HG02798 (cell line): ENCODE results near the gene RSPO4.

ENCODE experiments used
- ATAC-seq: cut with Tn5 transposase; IDR thresholded peaks from one replicate; pipeline ENCODE4 v1.9.1; 2021; ENCODE audit warnings: mild to moderate bottlenecking; ENCODE audit not compliant: unreplicated experiment, poor library complexity

RSPO4 gene

DNA sequence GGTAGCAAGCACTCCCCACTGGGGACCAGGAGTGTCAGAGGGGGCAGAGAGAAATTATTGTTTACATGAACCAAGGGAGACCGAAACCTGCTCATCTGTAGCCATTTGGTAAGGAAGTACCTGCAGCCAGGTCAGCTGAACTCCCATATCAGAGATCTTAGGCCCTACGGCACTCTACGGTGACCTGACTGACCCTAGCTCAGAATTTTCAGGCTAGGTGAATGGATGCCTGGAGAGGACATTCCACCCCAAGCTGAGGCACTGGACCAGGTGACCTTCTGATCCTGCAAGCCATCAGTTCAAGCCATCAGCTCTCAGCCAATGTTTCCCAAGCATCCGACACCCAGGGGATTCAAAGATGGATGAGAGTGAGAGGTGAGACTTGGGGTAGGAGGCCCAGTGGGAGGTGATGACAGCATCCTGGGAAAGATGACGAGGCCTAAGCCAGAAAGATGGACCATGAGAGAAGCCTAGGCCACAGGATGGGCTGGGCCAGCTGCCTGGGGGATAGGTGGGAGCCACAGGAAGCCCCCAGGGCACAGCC, 88.7 kb downstream of the RSPO4 start:
- ATAC-seq, result no peak

DNA sequence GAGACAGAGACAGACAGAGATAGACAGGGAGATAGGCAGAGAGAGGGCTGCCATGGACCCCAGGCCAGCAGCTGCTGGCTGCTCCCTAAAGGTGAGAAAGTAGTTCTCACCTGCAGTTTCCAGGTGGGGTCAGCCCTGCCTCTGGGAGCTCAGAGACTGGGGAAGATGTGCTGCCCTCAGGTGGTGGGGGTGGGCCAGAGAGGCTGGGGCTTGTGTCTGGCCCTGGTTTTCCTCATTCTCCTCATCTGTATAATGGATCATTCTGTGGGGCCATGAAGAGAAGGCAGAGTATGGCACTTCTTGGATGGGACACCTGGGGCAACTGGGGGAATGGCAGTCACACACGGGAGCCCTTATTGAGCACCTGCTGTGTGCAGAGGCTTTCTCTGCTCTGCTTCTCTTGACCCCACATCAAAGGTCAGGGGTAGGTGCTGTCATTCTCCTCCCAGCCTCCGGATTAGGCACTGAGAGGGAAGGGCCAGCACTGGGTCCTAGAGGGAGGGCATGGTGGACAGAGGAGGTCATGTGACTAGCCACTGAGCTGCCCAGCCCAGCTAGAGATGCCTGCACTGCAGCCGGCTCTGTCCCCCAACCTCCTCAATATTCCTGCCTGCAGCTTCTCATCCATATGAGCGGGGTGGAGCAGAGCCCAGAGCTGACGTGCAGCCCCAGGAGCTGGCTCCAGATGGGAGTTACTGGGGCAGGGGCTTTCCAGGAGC, 90.1 kb downstream of the RSPO4 start:
- ATAC-seq, result no peak

DNA sequence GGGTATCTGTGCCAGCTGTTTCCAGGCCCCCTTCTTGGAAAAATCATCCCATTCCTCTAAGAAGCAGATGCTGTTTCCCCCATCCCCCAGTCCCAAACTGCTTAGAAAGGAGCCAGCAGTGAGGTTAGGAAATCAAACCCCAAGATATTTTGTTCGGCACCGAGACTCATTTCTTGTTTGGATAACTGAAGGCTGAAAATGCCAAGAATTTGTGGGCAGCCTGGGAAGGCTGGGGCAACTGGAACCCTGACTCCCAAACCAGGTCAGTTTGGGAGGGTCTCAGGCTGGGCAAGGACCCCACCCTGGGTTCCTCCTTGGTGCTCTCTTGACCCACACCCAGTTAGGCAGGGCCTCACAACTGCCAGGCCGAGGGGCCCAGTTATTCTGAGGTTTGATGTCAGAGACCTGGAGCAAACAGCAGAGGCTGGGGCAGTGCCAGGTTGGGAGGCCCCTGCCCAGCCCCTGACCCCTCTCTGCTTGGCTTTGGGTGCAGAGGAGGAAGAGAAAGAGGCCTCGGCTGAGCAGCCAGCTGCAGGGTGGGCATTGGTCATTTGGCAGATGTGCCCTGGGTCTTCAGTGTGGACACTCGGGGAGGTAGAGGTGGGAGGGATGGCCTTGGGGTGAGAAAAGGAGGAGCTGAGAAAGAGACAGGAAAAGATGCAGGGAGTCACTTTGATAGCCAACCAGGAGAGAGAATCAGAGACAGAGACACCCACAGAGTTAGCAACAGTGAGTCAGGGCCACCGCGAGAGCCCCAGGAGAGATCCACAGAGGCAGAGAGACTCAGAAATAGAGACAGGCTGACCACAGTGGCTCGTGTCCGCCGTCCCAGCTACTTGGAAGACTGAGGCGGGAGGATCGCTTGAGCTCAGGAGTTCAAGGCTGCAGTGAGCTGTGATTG, 91.0 kb downstream of the RSPO4 start:
- ATAC-seq, result no peak

DNA sequence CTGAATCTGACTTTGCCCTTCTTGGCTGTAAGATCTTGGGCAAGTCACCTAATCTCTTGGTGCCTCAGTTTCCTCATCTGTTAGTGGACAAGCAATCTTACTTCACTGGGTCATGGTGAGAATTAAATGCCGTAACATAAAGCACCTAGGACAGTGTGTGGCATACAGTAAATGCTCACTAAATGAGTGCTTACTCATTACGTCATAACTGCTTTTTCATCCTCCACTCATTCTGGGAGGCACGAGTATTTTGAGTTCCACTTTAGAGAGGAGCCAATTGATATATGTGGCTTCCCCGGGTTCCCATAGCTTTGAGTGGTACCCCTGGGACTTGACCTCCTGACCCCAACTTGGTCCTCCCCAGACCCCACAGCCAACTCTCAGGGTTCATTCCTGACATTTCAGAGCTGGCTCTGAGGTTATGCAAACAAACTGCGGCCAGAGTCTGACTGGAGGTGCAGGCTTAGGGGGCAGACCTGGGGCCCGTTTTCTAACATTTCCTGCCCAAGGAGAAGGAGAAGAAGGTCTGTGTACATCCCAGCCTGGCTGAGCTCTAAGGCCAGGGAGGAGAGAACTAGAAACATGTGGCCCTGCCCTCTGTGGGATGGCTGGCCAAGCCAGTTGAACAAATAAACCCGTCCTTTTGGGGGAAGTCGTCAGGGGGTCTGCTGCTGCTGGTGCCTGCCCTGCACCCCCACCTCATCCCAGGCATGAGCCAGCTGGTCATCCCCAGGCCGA, 91.8 kb downstream of the RSPO4 start:
- ATAC-seq, result no peak

DNA sequence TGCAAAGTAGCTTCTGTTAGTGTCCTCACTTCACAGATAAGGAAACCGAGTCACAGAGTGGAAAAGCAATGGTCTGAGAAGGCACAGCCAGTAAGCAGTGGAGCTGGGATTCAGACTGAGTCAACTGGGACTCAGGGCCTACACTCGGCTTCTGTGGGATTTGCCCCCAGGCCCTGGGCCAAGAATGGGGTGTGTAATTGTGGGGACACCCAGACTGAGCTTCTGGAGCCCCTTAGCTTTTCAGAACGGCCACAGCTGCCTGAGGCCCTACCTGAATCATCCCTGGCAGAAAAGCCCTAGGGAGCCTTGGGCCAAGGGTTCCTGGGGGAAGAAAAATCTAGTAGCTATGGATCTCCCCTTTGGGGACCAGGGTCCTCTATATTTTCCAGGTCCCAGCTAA, 92.5 kb downstream of the RSPO4 start:
- no peak for ATAC-seq
